MM.1S (cell line): ENCODE results near the gene ZNF473.

Experiments
- DNase-seq: peaks from one replicate; pipeline ENCODE4 v3.0.0-alpha.2; 2015
- H2AFZ ChIP-seq: fragments of 300-600 bp; sonication (generic); 2 replicates; pipeline ENCODE4 v1.6.0; 2016; ENCODE audit warnings: antibody characterized with exemption, low read length
- H3F3A ChIP-seq: fragments of 300-600 bp; sonication (generic); 2 replicates; pipeline ENCODE4 v1.6.1; 2016; ENCODE audit warnings: mild to moderate bottlenecking, antibody characterized with exemption, low read length, moderate library complexity, mixed read lengths; ENCODE audit not compliant: insufficient read depth
- H3K27ac ChIP-seq: fragments of 300-600 bp; sonication (generic); 2 replicates; pipeline ENCODE4 v1.5.1; 2016; ENCODE audit warnings: mild to moderate bottlenecking, low read length
- H3K27me3 ChIP-seq: fragments of 300-600 bp; sonication (generic); replicated peaks from 2 replicates; pipeline ENCODE4 v1.6.0; 2016; ENCODE audit warnings: low read length; ENCODE audit not compliant: insufficient read depth
- H3K36me3 ChIP-seq: fragments of 300-600 bp; sonication (generic); replicated peaks from 2 replicates; pipeline ENCODE4 v1.6.1; 2016; ENCODE audit warnings: mild to moderate bottlenecking, low read length, mixed read lengths; ENCODE audit not compliant: insufficient read depth
- H3K4me1 ChIP-seq: fragments of 300-600 bp; sonication (generic); 2 replicates; pipeline ENCODE4 v1.6.1; 2016; ENCODE audit warnings: low read length, mixed read lengths
- H3K4me2 ChIP-seq: fragments of 300-600 bp; sonication (generic); 2 replicates; pipeline ENCODE4 v1.6.0; 2016; ENCODE audit warnings: low read depth, low read length
- H3K4me3 ChIP-seq: fragments of 300-600 bp; sonication (generic); 2 replicates; pipeline ENCODE4 v1.5.1; 2016; ENCODE audit warnings: low read length, mixed read lengths
- H3K79me2 ChIP-seq: fragments of 300-600 bp; sonication (generic); 2 replicates; pipeline ENCODE4 v1.6.1; 2016; ENCODE audit warnings: mixed run types, low read length, mixed read lengths
- H3K9ac ChIP-seq: fragments of 300-600 bp; sonication (generic); 2 replicates; pipeline ENCODE4 v1.6.1; 2016; ENCODE audit warnings: low read length, mixed read lengths
- H3K9me2 ChIP-seq: fragments of 300-600 bp; sonication (generic); replicated peaks from 2 replicates; pipeline ENCODE4 v1.6.1; 2016; ENCODE audit warnings: mild to moderate bottlenecking, low read length, mixed read lengths; ENCODE audit not compliant: insufficient read depth
- H3K9me3 ChIP-seq: fragments of 300-600 bp; sonication (generic); replicated peaks from 2 replicates; pipeline ENCODE4 v1.6.1; 2016; ENCODE audit warnings: mild to moderate bottlenecking, low read length, mixed read lengths; ENCODE audit not compliant: insufficient read depth
- H4K20me1 ChIP-seq: fragments of 300-600 bp; sonication (generic); 2 replicates; pipeline ENCODE4 v1.6.1; 2016; ENCODE audit warnings: mild to moderate bottlenecking, low read length, moderate library complexity, mixed read lengths; ENCODE audit not compliant: insufficient read depth
- EZH2 ChIP-seq: fragments of 300-600 bp; sonication (generic); optimal IDR thresholded peaks from 2 replicates; pipeline ENCODE3; 2017; ENCODE audit warnings: low read depth, mild to moderate bottlenecking, antibody characterized with exemption, low read length, mixed read lengths
- EZH2phosphoT487 ChIP-seq: fragments of 300-600 bp; sonication (generic); IDR thresholded peaks from 2 replicates; pipeline ENCODE4 v1.6.1; 2018; ENCODE audit warnings: antibody characterized with exemption, low read length
- TF ChIP-seq, protein P1 (sequence below): fragments of 300-600 bp; sonication (generic); IDR thresholded peaks from 2 replicates; pipeline ENCODE4 v1.5.1; 2016; ENCODE audit warnings: antibody characterized with exemption, low read length, mixed read lengths

ZNF473 gene

DNA sequence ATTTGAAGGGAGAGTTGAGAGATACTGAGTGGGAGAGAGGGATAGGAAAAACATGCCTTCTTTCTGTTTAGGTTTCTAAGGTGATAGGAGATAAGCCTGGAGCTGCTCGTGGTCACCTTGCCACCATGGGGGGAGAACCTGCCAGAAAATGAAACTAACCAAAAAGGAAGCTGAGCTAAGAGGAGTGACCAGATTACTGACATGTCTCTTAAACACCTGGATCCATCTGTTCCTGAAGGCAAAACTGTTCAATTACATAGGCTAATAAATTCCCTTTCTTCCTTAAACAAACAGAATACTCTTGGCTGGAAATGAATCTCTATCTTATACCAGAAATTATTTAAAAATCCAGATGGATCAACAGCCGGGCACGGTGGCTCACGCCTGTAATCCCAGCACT is 27.3 kb downstream of the ZNF473 start:
- H3K27ac ChIP-seq = no peak overlapping the region
- H3K36me3 ChIP-seq = no peaks in the 10 kb centered on the region
- H3K9ac ChIP-seq = no peak overlapping the region
- no peak for TF ChIP-seq EZH2
- TF ChIP-seq EZH2phosphoT487 = no peak
- TF ChIP-seq, protein P1, sequence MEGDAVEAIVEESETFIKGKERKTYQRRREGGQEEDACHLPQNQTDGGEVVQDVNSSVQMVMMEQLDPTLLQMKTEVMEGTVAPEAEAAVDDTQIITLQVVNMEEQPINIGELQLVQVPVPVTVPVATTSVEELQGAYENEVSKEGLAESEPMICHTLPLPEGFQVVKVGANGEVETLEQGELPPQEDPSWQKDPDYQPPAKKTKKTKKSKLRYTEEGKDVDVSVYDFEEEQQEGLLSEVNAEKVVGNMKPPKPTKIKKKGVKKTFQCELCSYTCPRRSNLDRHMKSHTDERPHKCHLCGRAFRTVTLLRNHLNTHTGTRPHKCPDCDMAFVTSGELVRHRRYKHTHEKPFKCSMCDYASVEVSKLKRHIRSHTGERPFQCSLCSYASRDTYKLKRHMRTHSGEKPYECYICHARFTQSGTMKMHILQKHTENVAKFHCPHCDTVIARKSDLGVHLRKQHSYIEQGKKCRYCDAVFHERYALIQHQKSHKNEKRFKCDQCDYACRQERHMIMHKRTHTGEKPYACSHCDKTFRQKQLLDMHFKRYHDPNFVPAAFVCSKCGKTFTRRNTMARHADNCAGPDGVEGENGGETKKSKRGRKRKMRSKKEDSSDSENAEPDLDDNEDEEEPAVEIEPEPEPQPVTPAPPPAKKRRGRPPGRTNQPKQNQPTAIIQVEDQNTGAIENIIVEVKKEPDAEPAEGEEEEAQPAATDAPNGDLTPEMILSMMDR = no peak
- DNase-seq = no peak
- H3K4me2 ChIP-seq = no peak overlapping the region
- no peaks in the 10 kb centered on the region for H4K20me1 ChIP-seq
- no peaks in the 10 kb centered on the region for H3F3A ChIP-seq
- H3K9me2 ChIP-seq = no peaks in the 10 kb centered on the region
- H3K4me1 ChIP-seq = no peaks in the 10 kb centered on the region
- H2AFZ ChIP-seq = no peak overlapping the region
- no peaks in the 10 kb centered on the region for H3K9me3 ChIP-seq
- no peaks in the 10 kb centered on the region for H3K79me2 ChIP-seq
- peaks cover 6% of the 10 kb centered on the region; the same call in 1 of the 2 replicates for H3K27me3 ChIP-seq
- H3K4me3 ChIP-seq = no peak overlapping the region

DNA sequence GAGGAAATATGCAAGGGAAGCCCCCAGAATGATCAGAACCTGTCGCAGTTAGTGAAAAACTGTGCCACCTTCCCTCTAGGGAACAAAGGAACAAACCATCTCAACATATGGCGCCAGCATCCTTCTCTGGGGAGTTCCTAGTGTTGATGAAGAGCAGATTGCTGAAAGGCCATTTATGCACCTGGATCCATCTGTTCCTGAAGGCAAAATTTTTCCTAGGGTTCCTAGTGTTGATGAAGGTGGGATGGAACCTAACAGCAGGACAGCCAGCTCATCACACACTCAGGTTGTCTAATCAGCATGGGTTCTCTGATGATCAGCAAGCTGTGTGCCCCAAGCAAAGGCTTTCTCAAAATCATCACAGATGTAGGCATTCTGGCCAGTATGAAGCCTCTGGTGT is 32.6 kb downstream of the ZNF473 start:
- no peak overlapping the region for H3K27ac ChIP-seq
- H3K79me2 ChIP-seq = no peaks in the 10 kb centered on the region
- no peaks in the 10 kb centered on the region for H3K36me3 ChIP-seq
- H3K4me3 ChIP-seq = no peak overlapping the region
- TF ChIP-seq EZH2phosphoT487 (no peak), EZH2 (no peak)
- TF ChIP-seq, protein P1 = no peak
- no peak for DNase-seq
- H4K20me1 ChIP-seq = no peaks in the 10 kb centered on the region
- H3F3A ChIP-seq = no peaks in the 10 kb centered on the region
- no peak overlapping the region for H2AFZ ChIP-seq
- H3K9ac ChIP-seq = no peak overlapping the region
- H3K27me3 ChIP-seq = peaks cover 12% of the 10 kb centered on the region; the same call in 1 of the 2 replicates
- H3K9me2 ChIP-seq = no peaks in the 10 kb centered on the region
- no peaks in the 10 kb centered on the region for H3K4me1 ChIP-seq
- no peaks in the 10 kb centered on the region for H3K9me3 ChIP-seq
- H3K4me2 ChIP-seq = no peak overlapping the region

DNA sequence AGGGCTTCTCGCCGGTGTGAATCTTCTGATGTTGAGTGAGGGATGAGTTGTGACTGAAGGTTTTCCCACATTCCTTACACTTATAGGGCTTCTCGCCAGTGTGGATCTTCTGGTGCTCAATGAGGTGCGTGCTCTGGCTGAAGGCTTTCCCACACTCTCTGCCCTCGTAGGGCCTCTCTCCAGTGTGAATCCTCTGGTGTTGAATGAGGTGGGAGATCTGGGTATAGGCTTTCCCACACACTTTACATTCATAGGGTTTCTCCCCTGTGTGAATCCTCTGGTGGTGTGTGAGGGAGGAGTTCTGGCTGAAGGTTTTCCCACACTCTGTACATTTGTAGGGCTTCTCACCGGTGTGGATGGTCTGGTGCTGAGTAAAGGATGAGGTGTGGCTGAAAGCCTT is 33.2 kb downstream of the ZNF473 start:
- Histone ChIP-seq H3F3A (no peaks in the 10 kb centered on the region), H3K27ac (no peak overlapping the region), H3K9me3 (no peaks in the 10 kb centered on the region), H3K27me3 (peaks cover 8% of the 10 kb centered on the region; the same call in 1 of the 2 replicates), H3K4me3 (no peak overlapping the region), H3K4me2 (no peak overlapping the region), H3K9me2 (no peaks in the 10 kb centered on the region), H2AFZ (no peak overlapping the region), H3K36me3 (no peaks in the 10 kb centered on the region), H3K4me1 (no peaks in the 10 kb centered on the region), H3K9ac (no peak overlapping the region), H4K20me1 (no peaks in the 10 kb centered on the region), H3K79me2 (no peaks in the 10 kb centered on the region)
- no peak for DNase-seq
- TF ChIP-seq EZH2 (no peak), EZH2phosphoT487 (no peak)
- TF ChIP-seq, protein P1 = no peak
